Liver (tissue), 9 donors: ENCODE data around the gene SH3BP5L. TPM values are rescaled to one million over a fixed set of nuclear protein-coding genes. Genes with fewer than 3 reads are reported as not detected.
A peak's percentile ranks its signal among the peaks of the same experiment; 100 is the strongest.

Experiments
- DNase-seq: peaks from one replicate; pipeline ENCODE4 v3.0.0-alpha.2; 2017; ENCODE audit warnings: low spot score
- H3K27ac ChIP-seq, 2 donors: one replicate each; pipeline ENCODE4 v1.7.0; 2013; ENCODE audit warnings: inconsistent platforms in 2 of 2, low read length in 2 of 2, control low read depth in 1 of 2, low read depth in 1 of 2, mild to moderate bottlenecking in 1 of 2
- H3K27me3 ChIP-seq, 4 donors: one replicate each; pipeline versions ENCODE4 v1.6.1 to v1.7.0; 2013; ENCODE audit warnings: low read length in 3 of 4, inconsistent platforms in 1 of 4, mild to moderate bottlenecking in 1 of 4, moderate library complexity in 1 of 4; ENCODE audit not compliant: control insufficient read depth in 4 of 4, insufficient read depth in 4 of 4
- H3K36me3 ChIP-seq, 4 donors: one replicate each; pipeline versions ENCODE4 v1.6.1 to v1.7.0; 2013; ENCODE audit warnings: low read length in 3 of 4, mild to moderate bottlenecking in 3 of 4, low read depth in 1 of 4, moderate library complexity in 1 of 4; ENCODE audit not compliant: control insufficient read depth in 4 of 4, insufficient read depth in 3 of 4
- H3K4me1 ChIP-seq, 4 donors: one replicate each; pipeline versions ENCODE4 v1.6.1 to v1.7.0; 2013; ENCODE audit warnings: low read length in 3 of 4, mild to moderate bottlenecking in 3 of 4, moderate library complexity in 1 of 4; ENCODE audit not compliant: control insufficient read depth in 4 of 4, insufficient read depth in 4 of 4
- H3K4me3 ChIP-seq, 3 donors: one replicate each; pipeline versions ENCODE4 v1.6.1 to v1.7.0; 2013; ENCODE audit warnings: low read length in 3 of 3, control low read depth in 1 of 3, low read depth in 1 of 3, mild to moderate bottlenecking in 1 of 3
- H3K9ac ChIP-seq, 2 donors: one replicate each; pipeline ENCODE4 v1.7.0; 2013; ENCODE audit warnings: low read length in 2 of 2, mild to moderate bottlenecking in 2 of 2, moderate library complexity in 2 of 2, control low read depth in 1 of 2, low read depth in 1 of 2
- H3K9me3 ChIP-seq, 4 donors: one replicate each; pipeline versions ENCODE4 v1.6.1 to v1.7.0; 2013; ENCODE audit warnings: low read length in 3 of 4; ENCODE audit not compliant: control insufficient read depth in 4 of 4
- EGR1 ChIP-seq, 2 donors: IDR thresholded peaks; 2 replicates each; pipeline ENCODE4 v1.6.1; 2016 to 2018; ENCODE audit warnings: antibody characterized with exemption in 2 of 2, low read depth in 2 of 2
- FOXA1 ChIP-seq: IDR thresholded peaks from 2 replicates; pipeline ENCODE4 v1.6.1; 2016; ENCODE audit warnings: antibody characterized with exemption
- FOXA2 ChIP-seq: IDR thresholded peaks from 2 replicates; pipeline ENCODE4 v1.6.1; 2016; ENCODE audit warnings: antibody characterized with exemption
- GABPA ChIP-seq, 2 donors: IDR thresholded peaks in 1 of 2; conservative IDR thresholded peaks in 1 of 2; 2 replicates each; pipeline ENCODE4 v1.6.1; 2016; ENCODE audit warnings: antibody characterized with exemption in 2 of 2, mild to moderate bottlenecking in 1 of 2, moderate library complexity in 1 of 2
- HNF4A ChIP-seq, 2 donors: conservative IDR thresholded peaks; 2 replicates each; pipeline ENCODE4 v1.6.1; 2016; ENCODE audit warnings: antibody characterized with exemption in 2 of 2, mild to moderate bottlenecking in 2 of 2
- HNF4G ChIP-seq: IDR thresholded peaks from 2 replicates; pipeline ENCODE4 v1.6.1; 2016; ENCODE audit warnings: antibody characterized with exemption
- JUND ChIP-seq, 2 donors: IDR thresholded peaks; 2 replicates each; pipeline ENCODE4 v1.6.1; 2016; ENCODE audit warnings: antibody characterized with exemption in 2 of 2
- NR2F2 ChIP-seq: IDR thresholded peaks from 2 replicates; pipeline ENCODE4 v1.6.1; 2016; ENCODE audit warnings: antibody characterized with exemption
- RAD21 ChIP-seq, 2 donors: IDR thresholded peaks; 2 replicates each; pipeline ENCODE4 v1.6.1; 2016; ENCODE audit warnings: antibody characterized with exemption in 2 of 2, mild to moderate bottlenecking in 2 of 2
- RXRA ChIP-seq, 2 donors: IDR thresholded peaks; 2 replicates each; pipeline ENCODE4 v1.6.1; 2017 to 2018; ENCODE audit warnings: antibody characterized with exemption in 2 of 2, mild to moderate bottlenecking in 1 of 2
- SP1 ChIP-seq: IDR thresholded peaks from 2 replicates; pipeline ENCODE4 v1.6.1; 2018; ENCODE audit warnings: antibody characterized with exemption, mild to moderate bottlenecking
- TAF1 ChIP-seq: conservative IDR thresholded peaks from 2 replicates; pipeline ENCODE4 v1.6.1; 2016; ENCODE audit warnings: antibody characterized with exemption, mild to moderate bottlenecking
- YY1 ChIP-seq: IDR thresholded peaks from 2 replicates; pipeline ENCODE4 v1.6.1; 2016; ENCODE audit warnings: antibody characterized with exemption, mild to moderate bottlenecking
- WGBS: extraction: QIAGEN DNeasy Blood & Tissue Kit; methylation state at CpG from one replicate; pipeline ENCODE4 v1.1.7; 2013; 5-methylcytosine and 5-hydroxymethylcytosine counted together
- polyA plus RNA-seq, 2 donors: library from polyadenylated mRNA; stranded (reverse) in 1 of 2; unstranded in 1 of 2; fragments of 200-250 nt in 1 of 2; fragments of >200 nt in 1 of 2; fragmentation: Nextera tagmentation in 1 of 2; extraction: Ambion mirVana in 1 of 2; gene quantifications; one replicate each; pipeline versions ENCODE4 v1.2.1 to v1.2.3, GENCODE V29; 2013 to 2015
- total RNA-seq, 2 donors: library from RNA; depleted of rRNA; stranded (reverse); fragments of >200 nt; gene quantifications; one replicate each; pipeline ENCODE4 v1.2.3, GENCODE V29; 2014
- TF ChIP-seq, protein P1 (sequence below): IDR thresholded peaks from 2 replicates; pipeline ENCODE4 v1.6.1; 2016; ENCODE audit warnings: antibody characterized with exemption, mild to moderate bottlenecking
- TF ChIP-seq, protein P2 (sequence below): IDR thresholded peaks from 2 replicates; pipeline ENCODE4 v1.6.1; 2016; ENCODE audit warnings: antibody characterized with exemption
- TF ChIP-seq, protein P3 (sequence below): fragments of 150-350 bp; IDR thresholded peaks from 2 replicates; pipeline ENCODE4 v1.5.1; 2017; ENCODE audit warnings: improper control_type of control experiment, low read depth, low read length; ENCODE audit not compliant: missing input control
- TF ChIP-seq, protein P4 (sequence below): IDR thresholded peaks from 2 replicates; pipeline ENCODE4 v1.6.1; 2016; ENCODE audit warnings: antibody characterized with exemption
- TF ChIP-seq, protein P5 (sequence below): IDR thresholded peaks from 2 replicates; pipeline ENCODE4 v1.6.1; 2016; ENCODE audit warnings: antibody characterized with exemption
- donor health status: healthy.
- donor health status: healthy.
- donor health status: healthy.
- donor health status: healthy.
- donor health status: healthy.

The SH3BP5L gene
- total and polyA plus RNA-seq, 4 donors: 1.5 to 16.4 (median 12.4) TPM

DNA sequence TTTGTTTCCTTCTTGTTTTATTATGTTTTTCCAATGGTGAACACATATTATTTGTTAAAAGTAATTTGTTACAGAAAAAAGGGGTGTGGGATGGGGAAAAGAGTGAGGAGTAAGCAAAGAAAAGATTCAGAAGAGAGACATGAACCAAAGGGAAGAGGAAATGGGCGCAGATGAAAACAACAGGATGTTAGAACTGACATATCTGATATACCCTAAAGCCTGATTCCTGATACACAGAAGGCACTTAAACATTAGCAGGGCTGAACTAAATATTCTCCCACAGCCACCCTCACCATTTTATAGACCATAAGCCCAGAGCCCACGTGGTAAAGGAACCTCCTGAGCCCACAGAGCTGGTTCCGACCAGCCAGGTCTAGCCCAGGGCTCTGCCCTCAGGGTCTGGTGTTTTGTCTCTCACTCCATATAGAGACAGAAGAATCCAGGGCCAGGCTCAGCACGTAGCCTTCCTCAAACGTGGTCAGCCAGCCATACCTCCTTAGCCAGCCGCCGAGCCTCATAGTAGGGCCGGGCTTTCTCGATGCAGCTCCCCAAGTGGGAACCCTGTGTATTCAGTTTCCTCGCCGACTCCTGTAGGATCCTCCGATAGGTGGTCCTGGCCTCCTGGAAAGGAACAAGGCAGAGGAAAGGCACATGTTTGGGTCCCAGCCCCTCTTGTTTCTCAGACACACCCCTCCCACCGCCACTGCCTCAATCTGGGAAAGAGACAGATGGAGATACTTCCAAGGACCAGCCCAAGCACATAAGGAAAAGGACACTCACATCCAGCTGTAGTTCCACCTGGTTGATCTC lies 9.5 kb downstream of the SH3BP5L start:
- Histone ChIP-seq H3K27me3 (no peaks in the 10 kb centered on the region), H3K4me3 (no peak overlapping the region), H3K27ac (no peak overlapping the region), H3K9me3 (no peaks in the 10 kb centered on the region), H3K9ac (no peak overlapping the region), H3K4me1 (peaks cover 4 to 17% (median 8%) of the 10 kb centered on the region in 4 donors), H3K36me3 (peaks cover 9 to 43% (median 25%) of the 10 kb centered on the region in 4 donors)
- TF ChIP-seq HNF4G (no peak), RXRA (IDR thresholded peaks at IDR 0.05) (no peak), GABPA (IDR thresholded peaks at IDR 0.05 in 1 of 2, conservative IDR thresholded peaks at IDR 0.05 in 1 of 2) (no peak), JUND (IDR thresholded peaks at IDR 0.05) (no peak), FOXA2 (no peak), SP1 (no peak)
- TF ChIP-seq, protein P1, sequence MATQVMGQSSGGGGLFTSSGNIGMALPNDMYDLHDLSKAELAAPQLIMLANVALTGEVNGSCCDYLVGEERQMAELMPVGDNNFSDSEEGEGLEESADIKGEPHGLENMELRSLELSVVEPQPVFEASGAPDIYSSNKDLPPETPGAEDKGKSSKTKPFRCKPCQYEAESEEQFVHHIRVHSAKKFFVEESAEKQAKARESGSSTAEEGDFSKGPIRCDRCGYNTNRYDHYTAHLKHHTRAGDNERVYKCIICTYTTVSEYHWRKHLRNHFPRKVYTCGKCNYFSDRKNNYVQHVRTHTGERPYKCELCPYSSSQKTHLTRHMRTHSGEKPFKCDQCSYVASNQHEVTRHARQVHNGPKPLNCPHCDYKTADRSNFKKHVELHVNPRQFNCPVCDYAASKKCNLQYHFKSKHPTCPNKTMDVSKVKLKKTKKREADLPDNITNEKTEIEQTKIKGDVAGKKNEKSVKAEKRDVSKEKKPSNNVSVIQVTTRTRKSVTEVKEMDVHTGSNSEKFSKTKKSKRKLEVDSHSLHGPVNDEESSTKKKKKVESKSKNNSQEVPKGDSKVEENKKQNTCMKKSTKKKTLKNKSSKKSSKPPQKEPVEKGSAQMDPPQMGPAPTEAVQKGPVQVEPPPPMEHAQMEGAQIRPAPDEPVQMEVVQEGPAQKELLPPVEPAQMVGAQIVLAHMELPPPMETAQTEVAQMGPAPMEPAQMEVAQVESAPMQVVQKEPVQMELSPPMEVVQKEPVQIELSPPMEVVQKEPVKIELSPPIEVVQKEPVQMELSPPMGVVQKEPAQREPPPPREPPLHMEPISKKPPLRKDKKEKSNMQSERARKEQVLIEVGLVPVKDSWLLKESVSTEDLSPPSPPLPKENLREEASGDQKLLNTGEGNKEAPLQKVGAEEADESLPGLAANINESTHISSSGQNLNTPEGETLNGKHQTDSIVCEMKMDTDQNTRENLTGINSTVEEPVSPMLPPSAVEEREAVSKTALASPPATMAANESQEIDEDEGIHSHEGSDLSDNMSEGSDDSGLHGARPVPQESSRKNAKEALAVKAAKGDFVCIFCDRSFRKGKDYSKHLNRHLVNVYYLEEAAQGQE: no peak
- TF ChIP-seq, protein P2, sequence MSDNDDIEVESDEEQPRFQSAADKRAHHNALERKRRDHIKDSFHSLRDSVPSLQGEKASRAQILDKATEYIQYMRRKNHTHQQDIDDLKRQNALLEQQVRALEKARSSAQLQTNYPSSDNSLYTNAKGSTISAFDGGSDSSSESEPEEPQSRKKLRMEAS: no peak
- DNase-seq: peak; percentile 16
- 92% methylated on average over 13 of the region's 13 CpGs for WGBS

DNA sequence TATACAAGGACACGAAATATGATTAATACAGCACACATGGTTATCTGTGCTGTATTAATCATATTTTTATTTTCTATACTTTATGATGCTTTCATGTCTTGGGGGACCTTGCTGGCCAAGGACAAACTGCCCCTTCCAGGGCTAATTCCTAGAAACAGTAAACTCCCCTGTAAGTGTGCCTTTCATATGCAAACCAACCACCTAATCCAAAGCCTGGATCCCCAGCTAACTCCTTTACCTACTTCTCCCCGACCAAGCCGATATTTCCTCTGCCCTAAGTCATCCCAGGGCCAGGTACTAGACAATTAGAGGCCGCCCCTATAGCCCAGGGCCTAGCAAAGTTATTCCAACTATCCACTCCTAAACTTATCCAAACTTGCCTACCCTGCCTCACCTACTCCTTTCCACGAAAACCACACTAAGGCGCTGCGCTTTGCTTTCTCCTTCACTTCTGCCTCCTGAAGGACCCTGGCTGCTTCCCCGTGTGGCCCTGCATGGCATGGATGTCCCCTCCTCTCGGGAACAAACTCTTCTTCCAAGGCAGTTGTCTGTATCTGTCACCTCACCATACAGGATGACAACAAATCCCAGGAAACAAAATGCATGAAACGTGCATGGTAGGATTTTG lies 10.2 kb downstream of the SH3BP5L start:
- H3K36me3 ChIP-seq: peaks cover 9 to 39% (median 25%) of the 10 kb centered on the region in 4 donors
- no peak overlapping the region for H3K9ac ChIP-seq
- TF ChIP-seq TAF1: no peak
- TF ChIP-seq YY1: no peak
- no peak for TF ChIP-seq FOXA2
- no peak for TF ChIP-seq EGR1 (IDR thresholded peaks at IDR 0.05; ENCODE audit: low read depth in 2 of 2)
- no peak for TF ChIP-seq SP1
- no peak for TF ChIP-seq RAD21 (IDR thresholded peaks at IDR 0.05)
- TF ChIP-seq, protein P3, sequence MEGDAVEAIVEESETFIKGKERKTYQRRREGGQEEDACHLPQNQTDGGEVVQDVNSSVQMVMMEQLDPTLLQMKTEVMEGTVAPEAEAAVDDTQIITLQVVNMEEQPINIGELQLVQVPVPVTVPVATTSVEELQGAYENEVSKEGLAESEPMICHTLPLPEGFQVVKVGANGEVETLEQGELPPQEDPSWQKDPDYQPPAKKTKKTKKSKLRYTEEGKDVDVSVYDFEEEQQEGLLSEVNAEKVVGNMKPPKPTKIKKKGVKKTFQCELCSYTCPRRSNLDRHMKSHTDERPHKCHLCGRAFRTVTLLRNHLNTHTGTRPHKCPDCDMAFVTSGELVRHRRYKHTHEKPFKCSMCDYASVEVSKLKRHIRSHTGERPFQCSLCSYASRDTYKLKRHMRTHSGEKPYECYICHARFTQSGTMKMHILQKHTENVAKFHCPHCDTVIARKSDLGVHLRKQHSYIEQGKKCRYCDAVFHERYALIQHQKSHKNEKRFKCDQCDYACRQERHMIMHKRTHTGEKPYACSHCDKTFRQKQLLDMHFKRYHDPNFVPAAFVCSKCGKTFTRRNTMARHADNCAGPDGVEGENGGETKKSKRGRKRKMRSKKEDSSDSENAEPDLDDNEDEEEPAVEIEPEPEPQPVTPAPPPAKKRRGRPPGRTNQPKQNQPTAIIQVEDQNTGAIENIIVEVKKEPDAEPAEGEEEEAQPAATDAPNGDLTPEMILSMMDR: no peak
- TF ChIP-seq JUND (IDR thresholded peaks at IDR 0.05): no peak
- TF ChIP-seq, protein P2: no peak
- TF ChIP-seq GABPA (IDR thresholded peaks at IDR 0.05 in 1 of 2, conservative IDR thresholded peaks at IDR 0.05 in 1 of 2): no peak
- TF ChIP-seq, protein P4, sequence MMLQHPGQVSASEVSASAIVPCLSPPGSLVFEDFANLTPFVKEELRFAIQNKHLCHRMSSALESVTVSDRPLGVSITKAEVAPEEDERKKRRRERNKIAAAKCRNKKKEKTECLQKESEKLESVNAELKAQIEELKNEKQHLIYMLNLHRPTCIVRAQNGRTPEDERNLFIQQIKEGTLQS: no peak
- TF ChIP-seq FOXA1: no peak
- TF ChIP-seq RXRA (IDR thresholded peaks at IDR 0.05): no peak
- TF ChIP-seq HNF4G: no peak
- TF ChIP-seq NR2F2: no peak
- TF ChIP-seq, protein P5, sequence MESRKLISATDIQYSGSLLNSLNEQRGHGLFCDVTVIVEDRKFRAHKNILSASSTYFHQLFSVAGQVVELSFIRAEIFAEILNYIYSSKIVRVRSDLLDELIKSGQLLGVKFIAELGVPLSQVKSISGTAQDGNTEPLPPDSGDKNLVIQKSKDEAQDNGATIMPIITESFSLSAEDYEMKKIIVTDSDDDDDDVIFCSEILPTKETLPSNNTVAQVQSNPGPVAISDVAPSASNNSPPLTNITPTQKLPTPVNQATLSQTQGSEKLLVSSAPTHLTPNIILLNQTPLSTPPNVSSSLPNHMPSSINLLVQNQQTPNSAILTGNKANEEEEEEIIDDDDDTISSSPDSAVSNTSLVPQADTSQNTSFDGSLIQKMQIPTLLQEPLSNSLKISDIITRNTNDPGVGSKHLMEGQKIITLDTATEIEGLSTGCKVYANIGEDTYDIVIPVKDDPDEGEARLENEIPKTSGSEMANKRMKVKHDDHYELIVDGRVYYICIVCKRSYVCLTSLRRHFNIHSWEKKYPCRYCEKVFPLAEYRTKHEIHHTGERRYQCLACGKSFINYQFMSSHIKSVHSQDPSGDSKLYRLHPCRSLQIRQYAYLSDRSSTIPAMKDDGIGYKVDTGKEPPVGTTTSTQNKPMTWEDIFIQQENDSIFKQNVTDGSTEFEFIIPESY: no peak
- TF ChIP-seq, protein P1: no peak
- no peak for TF ChIP-seq HNF4A (conservative IDR thresholded peaks at IDR 0.05)
- no peaks in the 10 kb centered on the region for H3K9me3 ChIP-seq
- H3K27ac ChIP-seq: no peak overlapping the region
- H3K27me3 ChIP-seq: no peaks in the 10 kb centered on the region
- H3K4me3 ChIP-seq: no peak overlapping the region
- H3K4me1 ChIP-seq: peaks cover 2 to 17% (median 6%) of the 10 kb centered on the region in 4 donors
- 93% methylated on average over 10 of the region's 10 CpGs for WGBS
- DNase-seq: peak; percentile 9
